Astrocyte (in vitro differentiated cells and primary cell): ENCODE data around the gene SUSD5. TPM values are rescaled to one million over a fixed set of nuclear protein-coding genes. Genes with fewer than 3 reads are reported as not detected.

Source experiments
- DNase-seq: peaks from one replicate; pipeline ENCODE4 v3.0.0-alpha.2; 2010; ENCODE audit warnings: low read depth
- FAIRE-seq: peaks from 2 replicates; lab custom pipeline; 2011; peaks lifted over from hg19 to GRCh38; lab: Jason Lieb, UNC
- H2AFZ ChIP-seq: 2 replicates; pipeline ENCODE4 v1.6.0; 2012; ENCODE audit warnings: low read depth, low read length, inconsistent platforms
- H3K27ac ChIP-seq: 2 replicates; pipeline ENCODE4 v1.5.1; 2011; ENCODE audit warnings: low read depth, low read length, inconsistent platforms
- H3K27me3 ChIP-seq: 2 replicates; pipeline ENCODE4 v1.6.0; 2011; ENCODE audit warnings: low read length, inconsistent platforms; ENCODE audit not compliant: insufficient read depth
- H3K36me3 ChIP-seq: 2 replicates; pipeline ENCODE4 v1.5.1; 2011; ENCODE audit warnings: low read length, inconsistent platforms; ENCODE audit not compliant: insufficient read depth
- H3K4me1 ChIP-seq: 2 replicates; pipeline ENCODE4 v1.5.1; 2011; ENCODE audit warnings: low read length, inconsistent platforms; ENCODE audit not compliant: insufficient read depth
- H3K4me2 ChIP-seq: 2 replicates; pipeline ENCODE4 v1.6.0; 2012; ENCODE audit warnings: low read length, inconsistent platforms
- H3K4me3 ChIP-seq: 2 replicates; pipeline ENCODE4 v1.5.1; 2011; ENCODE audit warnings: low read depth, mild to moderate bottlenecking, low read length, inconsistent platforms; ENCODE audit not compliant: insufficient read depth
- H3K79me2 ChIP-seq: 2 replicates; pipeline ENCODE4 v1.6.0; 2012; ENCODE audit warnings: mild to moderate bottlenecking, low read length, inconsistent platforms; ENCODE audit not compliant: insufficient read depth
- H3K9ac ChIP-seq: 2 replicates; pipeline ENCODE4 v1.6.0; 2012; ENCODE audit warnings: mild to moderate bottlenecking, low read length, inconsistent platforms
- H3K9me3 ChIP-seq: 2 replicates; pipeline ENCODE4 v1.5.1; 2012; ENCODE audit warnings: low read depth, mild to moderate bottlenecking, low read length, inconsistent platforms; ENCODE audit not compliant: insufficient read depth
- H4K20me1 ChIP-seq: 2 replicates; pipeline ENCODE4 v1.6.0; 2012; ENCODE audit warnings: low read length, inconsistent platforms; ENCODE audit not compliant: insufficient read depth
- H3K27ac Mint-ChIP-seq: one replicate; pipeline ENCODE4 v1.8.0; 2021; ENCODE audit warnings: mild to moderate bottlenecking, mixed read lengths; ENCODE audit not compliant: unreplicated experiment
- H3K27me3 Mint-ChIP-seq: one replicate; pipeline ENCODE4 v1.8.0; 2021; ENCODE audit warnings: low read depth, mixed read lengths; ENCODE audit not compliant: unreplicated experiment
- H3K36me3 Mint-ChIP-seq: one replicate; pipeline ENCODE4 v1.8.0; 2021; ENCODE audit warnings: low read depth, mixed read lengths; ENCODE audit not compliant: unreplicated experiment
- H3K4me1 Mint-ChIP-seq: one replicate; pipeline ENCODE4 v1.8.0; 2021; ENCODE audit warnings: low read depth, mixed read lengths; ENCODE audit not compliant: unreplicated experiment
- H3K4me3 Mint-ChIP-seq: one replicate; pipeline ENCODE4 v1.8.0; 2021; ENCODE audit warnings: mild to moderate bottlenecking, moderate library complexity, mixed read lengths; ENCODE audit not compliant: unreplicated experiment
- H3K9me3 Mint-ChIP-seq: one replicate; pipeline ENCODE4 v1.8.0; 2021; ENCODE audit warnings: mild to moderate bottlenecking, mixed read lengths; ENCODE audit not compliant: unreplicated experiment
- EZH2 ChIP-seq: IDR thresholded peaks from 2 replicates; pipeline ENCODE4 v1.6.1; 2012; ENCODE audit warnings: mild to moderate bottlenecking, low read length, inconsistent platforms; ENCODE audit not compliant: insufficient read depth
- total RNA-seq: library from RNA; stranded (reverse); gene quantifications from 2 replicates; pipeline ENCODE4 v1.2.1, GENCODE V29; 2021
- TF ChIP-seq, protein P1 (sequence below): IDR thresholded peaks from 2 replicates; pipeline ENCODE4 v1.5.1; 2011; ENCODE audit warnings: low read depth, mild to moderate bottlenecking, inconsistent platforms, low read length, moderate library complexity; ENCODE audit not compliant: insufficient read depth

The SUSD5 gene
- total RNA-seq, 1 donor from 2014 or later = 2.8 TPM

DNA sequence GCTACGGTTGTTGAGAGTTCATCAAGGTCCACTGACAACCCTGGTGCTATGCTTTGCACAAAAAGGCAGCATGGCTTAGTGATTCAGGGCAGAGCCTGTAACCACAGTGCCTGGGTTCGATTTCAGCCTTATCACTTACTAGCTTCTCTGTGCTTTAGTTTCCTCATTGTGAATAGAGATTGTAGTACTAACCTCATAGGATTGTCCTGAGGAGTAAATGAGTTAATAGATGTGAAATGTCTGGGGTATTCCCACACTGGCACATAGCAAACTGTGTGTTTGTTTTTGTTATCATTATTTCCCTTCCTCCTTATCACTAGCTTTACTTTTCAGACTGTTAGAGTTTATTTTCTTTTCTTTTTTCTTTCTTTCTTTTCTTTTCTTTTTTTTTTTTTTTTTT lies 88.5 kb downstream of the SUSD5 start:
- Mint-ChIP-seq H3K36me3 (peaks cover 2% of the 10 kb centered on the region), H3K27ac (no peak overlapping the region), H3K4me1 (peaks cover 13% of the 10 kb centered on the region), H3K27me3 (no peaks in the 10 kb centered on the region), H3K9me3 (no peaks in the 10 kb centered on the region), H3K4me3 (no peak overlapping the region)
- H3K27ac ChIP-seq = no peak overlapping the region
- no peaks in the 10 kb centered on the region for H3K27me3 ChIP-seq
- H4K20me1 ChIP-seq = peaks cover 4% of the 10 kb centered on the region
- no peak overlapping the region for H2AFZ ChIP-seq
- peaks cover 4% of the 10 kb centered on the region for H3K4me1 ChIP-seq
- no peak overlapping the region for H3K9ac ChIP-seq
- H3K9me3 ChIP-seq = no peaks in the 10 kb centered on the region
- no peak overlapping the region for H3K4me2 ChIP-seq
- no peaks in the 10 kb centered on the region for H3K79me2 ChIP-seq
- no peak overlapping the region for H3K4me3 ChIP-seq
- no peak for DNase-seq
- peaks cover 4% of the 10 kb centered on the region for H3K36me3 ChIP-seq
- no peak for TF ChIP-seq EZH2
- TF ChIP-seq, protein P1, sequence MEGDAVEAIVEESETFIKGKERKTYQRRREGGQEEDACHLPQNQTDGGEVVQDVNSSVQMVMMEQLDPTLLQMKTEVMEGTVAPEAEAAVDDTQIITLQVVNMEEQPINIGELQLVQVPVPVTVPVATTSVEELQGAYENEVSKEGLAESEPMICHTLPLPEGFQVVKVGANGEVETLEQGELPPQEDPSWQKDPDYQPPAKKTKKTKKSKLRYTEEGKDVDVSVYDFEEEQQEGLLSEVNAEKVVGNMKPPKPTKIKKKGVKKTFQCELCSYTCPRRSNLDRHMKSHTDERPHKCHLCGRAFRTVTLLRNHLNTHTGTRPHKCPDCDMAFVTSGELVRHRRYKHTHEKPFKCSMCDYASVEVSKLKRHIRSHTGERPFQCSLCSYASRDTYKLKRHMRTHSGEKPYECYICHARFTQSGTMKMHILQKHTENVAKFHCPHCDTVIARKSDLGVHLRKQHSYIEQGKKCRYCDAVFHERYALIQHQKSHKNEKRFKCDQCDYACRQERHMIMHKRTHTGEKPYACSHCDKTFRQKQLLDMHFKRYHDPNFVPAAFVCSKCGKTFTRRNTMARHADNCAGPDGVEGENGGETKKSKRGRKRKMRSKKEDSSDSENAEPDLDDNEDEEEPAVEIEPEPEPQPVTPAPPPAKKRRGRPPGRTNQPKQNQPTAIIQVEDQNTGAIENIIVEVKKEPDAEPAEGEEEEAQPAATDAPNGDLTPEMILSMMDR = no peak
- FAIRE-seq = no peak

DNA sequence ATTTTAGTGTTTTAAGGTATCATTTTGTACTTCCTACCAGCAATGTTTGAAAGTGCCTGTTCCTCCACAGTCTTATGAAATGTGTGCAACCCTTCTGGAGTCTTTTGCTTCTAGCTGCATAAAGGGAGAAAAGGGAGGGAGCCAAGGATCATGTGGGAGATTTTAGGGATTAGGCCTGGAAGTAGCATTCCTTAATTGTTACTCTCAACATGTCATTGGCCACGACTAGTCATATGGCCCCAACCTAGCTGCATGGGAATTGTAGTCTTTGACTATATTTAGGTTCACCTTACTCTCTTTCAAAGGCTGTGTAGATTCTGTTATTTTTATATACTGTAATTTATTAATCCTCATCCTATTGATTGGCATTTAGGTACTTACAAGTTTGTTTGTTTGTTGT lies 89.9 kb downstream of the SUSD5 start:
- peaks cover 4% of the 10 kb centered on the region for H3K4me1 Mint-ChIP-seq

DNA sequence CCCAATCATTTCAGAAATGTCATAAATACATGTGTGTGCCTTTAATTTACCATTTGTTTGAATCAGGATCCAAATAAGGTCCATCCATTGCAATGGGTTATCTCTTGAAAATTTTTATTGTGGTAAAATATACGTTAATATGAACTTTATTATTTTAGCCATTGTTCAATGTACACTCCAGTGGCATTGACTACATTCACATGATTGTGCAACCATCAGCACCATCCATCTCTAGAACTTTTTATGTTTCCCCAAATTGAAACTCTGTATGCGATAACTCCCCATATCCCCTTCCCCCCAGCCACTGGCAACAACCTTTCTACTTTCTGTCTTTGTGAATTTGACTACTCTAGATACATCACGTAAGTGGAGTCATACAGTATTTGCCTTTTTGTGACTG lies 92.8 kb downstream of the SUSD5 start:
- no peak overlapping the region for H3K27ac ChIP-seq
- no peak for DNase-seq
- H3K9ac ChIP-seq = no peak overlapping the region
- H4K20me1 ChIP-seq = no peaks in the 10 kb centered on the region
- no peaks in the 10 kb centered on the region for H3K9me3 Mint-ChIP-seq
- peaks cover 18% of the 10 kb centered on the region for H3K36me3 Mint-ChIP-seq
- no peaks in the 10 kb centered on the region for H3K4me1 ChIP-seq
- H3K27me3 Mint-ChIP-seq = no peaks in the 10 kb centered on the region
- H3K27me3 ChIP-seq = no peaks in the 10 kb centered on the region
- FAIRE-seq = no peak
- peaks cover 1% of the 10 kb centered on the region for H3K4me1 Mint-ChIP-seq
- no peak overlapping the region for H3K4me2 ChIP-seq
- no peak for TF ChIP-seq EZH2
- TF ChIP-seq, protein P1 = no peak
- no peak overlapping the region for H3K4me3 ChIP-seq
- peaks cover 20% of the 10 kb centered on the region for H3K36me3 ChIP-seq
- H3K79me2 ChIP-seq = peaks cover 6% of the 10 kb centered on the region
- H3K27ac Mint-ChIP-seq = no peak overlapping the region
- no peak overlapping the region for H2AFZ ChIP-seq
- no peaks in the 10 kb centered on the region for H3K9me3 ChIP-seq
- no peak overlapping the region for H3K4me3 Mint-ChIP-seq

More for the DNA sequence above, 89.9 kb downstream of the SUSD5 start:
- Histone ChIP-seq H3K9me3 (no peaks in the 10 kb centered on the region), H3K27ac (no peak overlapping the region), H3K79me2 (no peaks in the 10 kb centered on the region), H2AFZ (no peak overlapping the region), H3K4me2 (no peak overlapping the region), H3K4me3 (no peak overlapping the region), H3K36me3 (peaks cover 11% of the 10 kb centered on the region), H3K9ac (no peak overlapping the region), H3K27me3 (no peaks in the 10 kb centered on the region), H3K4me1 (peaks cover 4% of the 10 kb centered on the region), H4K20me1 (peaks cover 4% of the 10 kb centered on the region)
- DNase-seq (no peak), FAIRE-seq (no peak)
- no peaks in the 10 kb centered on the region for H3K27me3 Mint-ChIP-seq
- no peak overlapping the region for H3K4me3 Mint-ChIP-seq
- peaks cover 8% of the 10 kb centered on the region for H3K36me3 Mint-ChIP-seq
- no peak overlapping the region for H3K27ac Mint-ChIP-seq
- no peaks in the 10 kb centered on the region for H3K9me3 Mint-ChIP-seq
- no peak for TF ChIP-seq EZH2
- TF ChIP-seq, protein P1 = no peak
